HEK293T (cell line): Measurements from ENCODE around the gene CLTRN.

ENCODE experiments used
- BHLHE40 ChIP-seq: fragments of 450-650 bp; IDR thresholded peaks from 2 replicates; pipeline ENCODE4 v1.6.1; 2016; ENCODE audit warnings: mild to moderate bottlenecking, moderate library complexity, borderline replicate concordance
- L3MBTL2 ChIP-seq: fragments of 450-650 bp; conservative IDR thresholded peaks from 2 replicates; pipeline ENCODE4 v1.6.1; 2016; ENCODE audit warnings: mild to moderate bottlenecking
- SP1 ChIP-seq: fragments of 450-650 bp; IDR thresholded peaks from 2 replicates; pipeline ENCODE4 v1.6.1; 2017
- SUZ12 ChIP-seq: fragments of 450-650 bp; IDR thresholded peaks from 2 replicates; pipeline ENCODE4 v1.6.1; 2016; ENCODE audit warnings: mild to moderate bottlenecking

- peak; percentile 90 for TF ChIP-seq L3MBTL2
- TF ChIP-seq SUZ12, result no peak
- no peak for TF ChIP-seq BHLHE40
- no peak for TF ChIP-seq SP1
Observed at GRCh38 chrX:15674514-15674840, 9.9 kb upstream of the CLTRN start.
